K562 treated with DMSO at 1 percent for 12 hours (cell line): ENCODE data around the gene DPM3. TPM values are rescaled to one million over a fixed set of nuclear protein-coding genes. Genes with fewer than 3 reads are reported as not detected.

ENCODE experiments used
- total RNA-seq: library from RNA; unstranded; fragments of 300-600 nt; gene quantifications from 2 replicates; pipeline ENCODE4 v1.2.3, GENCODE V29; 2022; ENCODE audit not compliant: insufficient read depth

Gene DPM3
- total RNA-seq, result 98.9 and 177 TPM in 2 replicates

GRCh38 chr1:155139895-155140629 lies at the start of gene DPM3:
Gene DPM3 (minus strand): TSS chr1:155140531. CDS start chr1:155140240, 291 bp downstream.

GRCh38 chr1:155173478-155174323 lies 33.4 kb upstream of the DPM3 start, which contains the start of gene TRIM46:
Gene TRIM46 (plus strand): TSS chr1:155173849. CDS start chr1:155173967, 118 bp downstream.

GRCh38 chr1:155172732-155173477 lies 32.6 kb upstream of the DPM3 start, which contains the start of gene KRTCAP2:
Gene KRTCAP2 (minus strand): TSS chr1:155173304. CDS start chr1:155173224, 80 bp downstream.

GRCh38 chr1:155135415-155136028 lies 4.8 kb downstream of the DPM3 start, which contains the start of gene SLC50A1:
Gene SLC50A1 (plus strand): TSS chr1:155135852. CDS start chr1:155135912, 60 bp downstream.

GRCh38 chr1:155127105-155127966 lies 13.0 kb downstream of the DPM3 start, which contains the start of gene EFNA1:
Gene EFNA1 (plus strand): TSS chr1:155127876. CDS start chr1:155127978, 102 bp downstream.

Other genes starting within 250 kb of the DPM3 start
- gene PMVK, start 203.8 kb downstream of the DPM3 start, total RNA-seq, result 12.9 and 20.3 TPM in 2 replicates
- 15.6 and 22.5 TPM in 2 replicates for gene PBXIP1, start 184.4 kb downstream of the DPM3 start, total RNA-seq
- gene PYGO2, start 178.7 kb downstream of the DPM3 start, total RNA-seq, result 29.6 and 51.5 TPM in 2 replicates
- gene SHC1, start 169.8 kb downstream of the DPM3 start, total RNA-seq, result 26.5 and 56.6 TPM in 2 replicates
- 450 and 472 TPM in 2 replicates for gene CKS1B, start 165.8 kb downstream of the DPM3 start, total RNA-seq
- gene FLAD1, start 157.2 kb downstream of the DPM3 start, total RNA-seq, result 39.5 and 45.7 TPM in 2 replicates
- not detected in 2 replicates for gene LENEP, start 146.9 kb downstream of the DPM3 start, total RNA-seq
- gene ZBTB7B, start 137.7 kb downstream of the DPM3 start, total RNA-seq, result 31.1 and 37.0 TPM in 2 replicates
- gene DCST2, start 106.8 kb downstream of the DPM3 start, total RNA-seq, result 0.99 and 2.2 TPM in 2 replicates
- not detected in 2 replicates for gene DCST1, start 106.7 kb downstream of the DPM3 start, total RNA-seq
- 44.7 and 44.9 TPM in 2 replicates for gene ADAM15, start 89.2 kb downstream of the DPM3 start, total RNA-seq
- 11.9 and 16.0 TPM in 2 replicates for gene EFNA4, start 76.8 kb downstream of the DPM3 start, total RNA-seq
- gene EFNA3, start 61.7 kb downstream of the DPM3 start, total RNA-seq, result 5.3 and 6.7 TPM in 2 replicates
- gene EFNA1, start 12.7 kb downstream of the DPM3 start, total RNA-seq, result 3.9 and 5.4 TPM in 2 replicates
- gene SLC50A1, start 4.7 kb downstream of the DPM3 start, total RNA-seq, result 106 and 112 TPM in 2 replicates
- 303 and 367 TPM in 2 replicates for gene KRTCAP2, start 32.8 kb upstream of the DPM3 start, total RNA-seq
- 0.26 TPM in 1 of 2 replicates, not detected in the other for gene TRIM46, start 33.3 kb upstream of the DPM3 start, total RNA-seq
- gene THBS3, start 67.4 kb upstream of the DPM3 start, total RNA-seq, result 3.1 and 3.3 TPM in 2 replicates
- 61.9 and 73.8 TPM in 2 replicates for gene MTX1, start 68.2 kb upstream of the DPM3 start, total RNA-seq
- gene ENTREP3, start 115.0 kb upstream of the DPM3 start, total RNA-seq, result 19.8 and 37.2 TPM in 2 replicates
- 109 and 129 TPM in 2 replicates for gene SCAMP3, start 121.8 kb upstream of the DPM3 start, total RNA-seq
- gene CLK2, start 133.0 kb upstream of the DPM3 start, total RNA-seq, result 21.7 and 62.2 TPM in 2 replicates
- gene HCN3, start 136.9 kb upstream of the DPM3 start, total RNA-seq, result 2.8 and 5.7 TPM in 2 replicates
- 15.7 and 16.2 TPM in 2 replicates for gene PKLR, start 160.9 kb upstream of the DPM3 start, total RNA-seq
- 206 and 210 TPM in 2 replicates for gene FDPS, start 168.3 kb upstream of the DPM3 start, total RNA-seq
- 46.8 and 76.3 TPM in 2 replicates for gene RUSC1, start 180.4 kb upstream of the DPM3 start, total RNA-seq